Measurements from ENCODE around the gene CDH4.

The CDH4 gene

DNA sequence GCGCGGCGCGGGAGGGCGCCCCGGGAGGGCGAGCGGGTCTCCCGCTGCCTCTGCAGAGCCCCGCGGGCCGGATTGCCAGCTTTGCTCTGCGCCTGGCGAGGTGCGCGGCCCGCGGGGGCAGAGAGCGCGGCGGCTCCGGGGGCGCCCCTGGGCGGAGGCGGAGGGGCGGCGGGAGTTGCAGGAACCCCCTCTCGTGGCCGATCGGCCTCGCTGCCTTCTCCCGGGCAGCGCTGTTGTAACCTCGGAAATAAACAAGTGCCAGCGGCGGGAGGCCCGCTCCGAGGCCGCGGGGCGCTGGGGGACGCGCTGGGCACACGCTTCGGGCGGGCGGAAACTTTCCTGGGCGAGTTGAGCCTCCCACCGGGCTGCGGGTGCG, 1.2 kb downstream of the CDH4 start:
- no peak overlapping the region for H3K27ac ChIP-seq
- TF ChIP-seq ZFX (IDR thresholded peaks at IDR 0.05) (no peak), CTCF (conservative IDR thresholded peaks at IDR 0.05) (no peak; the same call in 1 of the 2 replicates)

DNA sequence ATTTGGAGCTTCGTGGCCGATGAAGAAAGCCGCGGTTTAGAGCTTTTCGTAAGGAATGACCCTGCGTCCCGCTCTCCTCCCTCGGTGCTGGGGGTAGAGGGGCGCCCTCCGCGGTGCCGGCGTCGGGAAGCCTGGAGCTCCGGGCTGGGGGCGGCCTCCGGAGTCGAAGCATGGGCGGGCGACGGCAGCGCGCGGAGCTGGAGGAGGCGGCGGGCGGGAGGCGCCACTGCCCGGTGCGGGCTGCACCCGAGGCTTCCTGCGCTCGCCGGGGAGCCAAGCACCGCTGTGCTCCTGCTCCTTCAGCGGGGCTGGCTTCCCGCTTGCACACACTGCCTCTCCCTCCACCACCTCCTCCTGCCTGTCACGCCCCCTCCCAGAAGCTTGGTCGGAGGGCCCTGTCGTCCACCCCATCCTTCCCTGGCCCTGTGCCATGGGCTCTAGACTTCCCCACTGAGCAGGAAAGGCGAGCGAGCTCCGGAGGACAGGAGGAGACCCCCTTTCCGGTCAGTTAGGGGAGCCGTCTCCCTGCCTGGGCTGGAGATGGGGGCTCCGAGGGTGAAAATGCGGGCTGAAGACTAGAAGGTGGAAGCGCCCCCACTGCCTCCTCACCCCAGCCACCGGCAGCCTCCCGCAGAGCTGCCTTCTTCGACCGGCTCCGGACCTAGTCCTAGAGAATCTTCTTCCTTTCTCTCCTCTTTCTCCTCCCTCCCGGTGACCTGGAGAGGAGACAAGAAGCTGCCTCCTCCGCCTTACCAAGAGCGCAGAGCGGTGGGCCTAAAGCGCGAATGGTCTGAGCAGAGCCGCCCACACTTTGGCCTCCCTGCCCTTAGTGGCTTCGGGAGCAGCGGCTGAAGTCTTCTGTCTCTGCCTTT, 1.8 kb downstream of the CDH4 start:
- H3K27ac ChIP-seq: no peak overlapping the region
- no peak for TF ChIP-seq ZFX (IDR thresholded peaks at IDR 0.05)

DNA sequence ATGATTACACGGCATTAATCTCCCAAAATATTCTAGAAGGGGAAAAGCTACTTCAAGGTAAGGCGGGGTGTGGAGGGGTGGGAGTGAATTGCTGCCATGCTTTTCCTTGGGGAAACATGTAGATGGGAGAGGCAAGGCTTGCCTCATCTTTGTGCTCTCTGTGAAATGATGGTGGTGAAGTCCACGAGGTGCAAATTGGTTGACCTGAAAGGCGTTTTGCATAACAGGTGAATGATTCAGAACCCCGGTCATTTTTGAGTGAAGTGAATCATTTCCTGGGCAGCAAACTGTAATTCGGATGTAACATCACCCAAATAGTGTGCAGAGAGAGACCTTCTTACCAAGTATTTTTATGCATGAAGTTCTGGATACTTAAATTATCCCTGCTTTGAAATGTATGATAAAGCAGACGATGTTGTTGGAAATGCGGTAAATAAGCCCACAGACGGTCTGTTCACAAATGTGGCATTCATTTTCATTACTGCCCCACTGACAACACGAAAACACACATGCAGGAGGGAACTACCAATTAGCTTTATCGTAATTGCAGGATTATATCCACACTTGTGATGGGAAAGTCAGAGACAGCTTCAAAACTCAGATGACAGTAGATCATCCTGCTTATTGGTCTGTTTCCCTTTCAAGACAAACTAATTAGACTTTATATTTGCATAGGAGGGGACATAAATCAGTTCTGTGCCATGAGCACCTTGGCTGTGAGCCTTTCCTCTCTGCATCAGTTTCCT, 3.0 kb downstream of the CDH4 start:
- TF ChIP-seq ZFX (IDR thresholded peaks at IDR 0.05) (no peak), CTCF (conservative IDR thresholded peaks at IDR 0.05) (no peak)
- H3K27ac ChIP-seq: no peak overlapping the region

DNA sequence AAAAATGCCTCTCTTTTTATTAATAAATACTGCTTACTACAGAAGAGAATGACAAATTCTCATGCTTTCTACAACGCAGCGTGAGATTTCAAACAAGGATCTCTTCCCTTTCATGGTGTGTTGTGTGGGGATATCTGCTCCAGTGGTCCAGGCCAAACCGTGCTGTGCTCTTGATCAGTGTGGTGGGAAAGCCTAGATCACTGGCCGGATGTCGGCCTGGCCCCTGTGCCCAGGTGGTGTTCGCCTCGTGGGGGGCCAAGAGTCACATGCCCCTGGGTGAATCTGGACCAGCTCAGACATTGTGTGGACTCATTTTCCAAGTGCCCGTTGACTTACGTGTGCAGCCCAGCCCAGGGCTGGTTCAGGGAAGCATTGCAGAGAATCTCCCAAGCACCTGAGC, 4.3 kb downstream of the CDH4 start:
- TF ChIP-seq CTCF (conservative IDR thresholded peaks at IDR 0.05) (no peak), ZFX (IDR thresholded peaks at IDR 0.05) (no peak)
- no peak overlapping the region for H3K27ac ChIP-seq

DNA sequence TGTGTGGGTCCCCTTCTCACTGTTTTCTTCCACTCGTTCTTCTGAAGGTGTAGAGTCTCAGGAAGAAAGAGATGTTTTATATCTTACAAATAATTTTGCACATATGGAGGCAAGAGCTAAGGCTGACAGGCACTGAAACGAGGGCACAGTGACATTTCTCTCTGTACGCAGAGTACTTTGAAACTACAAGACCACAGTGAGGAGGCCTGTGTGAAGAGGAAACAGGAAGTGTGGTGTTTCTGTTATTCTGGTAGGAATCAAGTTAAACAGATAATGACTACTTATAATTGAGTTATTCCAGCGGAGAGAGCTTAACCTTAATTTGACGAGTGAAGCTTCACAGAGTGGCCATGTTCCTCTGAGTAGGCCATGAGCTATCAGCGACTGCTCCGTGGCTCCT, 4.8 kb downstream of the CDH4 start:
- TF ChIP-seq ZFX (IDR thresholded peaks at IDR 0.05) (no peak), CTCF (conservative IDR thresholded peaks at IDR 0.05) (no peak)
- H3K27ac ChIP-seq: no peak overlapping the region

GRCh38 chr20:61257611-61258010, 5.5 kb downstream of the CDH4 start:
- no peak overlapping the region for H3K27ac ChIP-seq
- no peak for TF ChIP-seq CTCF (conservative IDR thresholded peaks at IDR 0.05)
- no peak for TF ChIP-seq ZFX (IDR thresholded peaks at IDR 0.05)

GRCh38 chr20:61259741-61260140, 7.7 kb downstream of the CDH4 start:
- TF ChIP-seq CTCF (conservative IDR thresholded peaks at IDR 0.05) (no peak), ZFX (IDR thresholded peaks at IDR 0.05) (no peak)
- no peak overlapping the region for H3K27ac ChIP-seq

Measured in C4-2B (cell line).